AG09319 (cell line): ENCODE measurements around the gene CFAP70.

Source experiments
- DNase-seq: peaks from one replicate; pipeline ENCODE4 v3.0.0-alpha.2; 2010; ENCODE audit warnings: low read depth; ENCODE audit errors: extremely low read depth
- TF ChIP-seq, protein P1 (sequence below): IDR thresholded peaks from 2 replicates; pipeline ENCODE4 v1.5.1; 2011; ENCODE audit warnings: low read depth, mild to moderate bottlenecking, inconsistent platforms, low read length, moderate library complexity

Gene CFAP70

DNA sequence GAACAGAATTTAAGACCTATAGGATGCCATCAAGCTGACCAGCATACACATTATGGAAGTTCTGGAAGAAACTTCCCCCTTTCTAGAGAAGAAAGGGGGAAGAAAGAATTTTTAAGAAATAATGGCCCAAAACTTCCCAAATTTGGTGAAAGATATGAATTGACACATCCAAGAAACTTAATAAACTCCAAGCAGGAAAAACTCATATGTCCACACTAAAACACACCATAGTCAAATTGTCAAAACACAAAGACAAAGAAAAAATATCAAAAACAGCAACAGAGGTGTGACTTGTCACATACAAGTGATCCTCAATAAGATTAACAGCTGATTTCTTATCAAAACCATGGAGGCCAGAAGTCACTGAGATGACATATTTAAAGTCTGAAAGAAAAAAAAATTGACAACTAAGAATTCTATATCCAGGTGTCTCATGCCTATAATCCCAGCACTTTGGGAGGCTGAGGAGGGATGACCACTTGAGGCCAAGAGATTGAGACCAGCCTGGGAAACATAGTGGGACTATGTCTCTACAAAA lies 52.4 kb downstream of the CFAP70 start:
- TF ChIP-seq, protein P1, sequence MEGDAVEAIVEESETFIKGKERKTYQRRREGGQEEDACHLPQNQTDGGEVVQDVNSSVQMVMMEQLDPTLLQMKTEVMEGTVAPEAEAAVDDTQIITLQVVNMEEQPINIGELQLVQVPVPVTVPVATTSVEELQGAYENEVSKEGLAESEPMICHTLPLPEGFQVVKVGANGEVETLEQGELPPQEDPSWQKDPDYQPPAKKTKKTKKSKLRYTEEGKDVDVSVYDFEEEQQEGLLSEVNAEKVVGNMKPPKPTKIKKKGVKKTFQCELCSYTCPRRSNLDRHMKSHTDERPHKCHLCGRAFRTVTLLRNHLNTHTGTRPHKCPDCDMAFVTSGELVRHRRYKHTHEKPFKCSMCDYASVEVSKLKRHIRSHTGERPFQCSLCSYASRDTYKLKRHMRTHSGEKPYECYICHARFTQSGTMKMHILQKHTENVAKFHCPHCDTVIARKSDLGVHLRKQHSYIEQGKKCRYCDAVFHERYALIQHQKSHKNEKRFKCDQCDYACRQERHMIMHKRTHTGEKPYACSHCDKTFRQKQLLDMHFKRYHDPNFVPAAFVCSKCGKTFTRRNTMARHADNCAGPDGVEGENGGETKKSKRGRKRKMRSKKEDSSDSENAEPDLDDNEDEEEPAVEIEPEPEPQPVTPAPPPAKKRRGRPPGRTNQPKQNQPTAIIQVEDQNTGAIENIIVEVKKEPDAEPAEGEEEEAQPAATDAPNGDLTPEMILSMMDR: no peak

DNA sequence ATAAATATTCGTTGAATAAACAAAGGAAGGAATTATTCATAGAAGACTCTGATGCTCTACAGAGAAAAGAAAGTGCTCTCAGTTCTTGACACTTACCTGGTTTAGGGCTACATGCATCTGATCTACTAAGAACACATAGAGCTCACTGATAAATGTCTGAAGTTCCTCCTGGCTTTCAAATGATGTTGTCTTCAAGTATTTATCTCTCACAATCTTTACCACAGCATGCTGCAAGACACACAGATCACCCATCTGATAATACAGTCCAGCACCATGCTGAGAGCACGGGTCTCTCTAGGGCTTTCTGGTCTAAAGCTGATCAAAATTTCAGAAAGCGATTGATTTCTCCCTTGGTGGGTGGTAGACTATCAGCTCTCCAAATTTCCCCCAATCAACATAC lies 61.7 kb downstream of the CFAP70 start:
- TF ChIP-seq, protein P1: no peak
- no peak for DNase-seq

More for the DNA sequence above, 52.4 kb downstream of the CFAP70 start:
- DNase-seq: no peak

GRCh38 chr10:73293461-73293860 lies 65.2 kb downstream of the CFAP70 start:
- TF ChIP-seq, protein P1: no peak
- no peak for DNase-seq

- TF ChIP-seq, protein P1: no peak
- no peak for DNase-seq
Measured at GRCh38 chr10:73289958-73290357, 68.7 kb downstream of the CFAP70 start.

GRCh38 chr10:73287441-73287840 lies 71.2 kb downstream of the CFAP70 start:
- TF ChIP-seq, protein P1: no peak
- no peak for DNase-seq

GRCh38 chr10:73281097-73281496 lies 77.6 kb downstream of the CFAP70 start:
- TF ChIP-seq, protein P1: no peak
- no peak for DNase-seq

GRCh38 chr10:73264423-73264822 lies 94.2 kb downstream of the CFAP70 start:
- TF ChIP-seq, protein P1: no peak
- no peak for DNase-seq
